HEK293 (cell line): ENCODE measurements around the gene DENR.

Experiments used
- CTCF ChIA-PET: fragments of 350-600 bp; formaldehyde crosslinking; extraction: SDS; loops from one replicate; lab custom pipeline; 2021; ENCODE audit warnings: antibody characterized with exemption; lab: Yijun Ruan, JAX
- POLR2A ChIA-PET: fragments of 300-600 bp; formaldehyde crosslinking; extraction: SDS; loops from one replicate; lab custom pipeline; 2020; ENCODE audit warnings: antibody characterized with exemption, inconsistent platforms; lab: Yijun Ruan, JAX
- H3K27ac ChIP-seq: fragments of 200-500 bp; sonication (Bioruptor generic); 2 replicates; pipeline ENCODE4 v1.5.1; 2014; ENCODE audit warnings: low read depth, low read length, control low read depth, inconsistent platforms; ENCODE audit errors: extremely low read depth
- H3K36me3 ChIP-seq, 2 experiments: fragments of 200-500 bp in 1 of 2; sonication (Bioruptor generic) in 1 of 2; 1 replicate in 1 of 2; 2 replicates in 1 of 2; pipeline ENCODE4 v1.5.1; 2014 to 2017; ENCODE audit warnings: inconsistent platforms in 2 of 2, low read length in 2 of 2; ENCODE audit not compliant: control insufficient read depth in 2 of 2, insufficient read depth in 1 of 2
- H3K4me1 ChIP-seq: fragments of 200-500 bp; sonication (Bioruptor generic); 2 replicates; pipeline ENCODE4 v1.5.1; 2014; ENCODE audit warnings: mild to moderate bottlenecking, low read length, inconsistent platforms; ENCODE audit not compliant: control insufficient read depth, insufficient read depth
- H3K4me3 ChIP-seq: 2 replicates; pipeline ENCODE4 v1.5.1; 2011; ENCODE audit warnings: low read depth, mild to moderate bottlenecking, control low read depth, low read length, moderate library complexity
- H3K9me3 ChIP-seq: fragments of 200-500 bp; sonication (Bioruptor generic); 2 replicates; pipeline ENCODE4 v1.5.1; 2014; ENCODE audit warnings: low read depth, low read length, inconsistent platforms; ENCODE audit not compliant: control insufficient read depth, insufficient read depth
- CTCF ChIP-seq: fragments of 450-650 bp; formaldehyde crosslinking; IDR thresholded peaks from 2 replicates; pipeline ENCODE4 v1.5.1; 2016; ENCODE audit warnings: missing biosample characterization, missing genetic modification characterization
- GLIS1 ChIP-seq: fragments of 450-650 bp; formaldehyde crosslinking; IDR thresholded peaks from 2 replicates; pipeline ENCODE4 v1.5.1; 2016; ENCODE audit warnings: missing biosample characterization, missing genetic modification characterization
- IKZF3 ChIP-seq: fragments of 450-650 bp; IDR thresholded peaks from 2 replicates; pipeline ENCODE4 v1.5.0; 2018; ENCODE audit warnings: missing biosample characterization, mild to moderate bottlenecking, missing genetic modification characterization, moderate library complexity
- KLF7 ChIP-seq: fragments of 450-650 bp; formaldehyde crosslinking; IDR thresholded peaks from 2 replicates; pipeline ENCODE4 v1.5.1; 2016; ENCODE audit warnings: missing biosample characterization, missing genetic modification characterization, borderline replicate concordance
- OVOL3 ChIP-seq: fragments of 450-650 bp; formaldehyde crosslinking; IDR thresholded peaks from 2 replicates; pipeline ENCODE4 v1.5.1; 2016; ENCODE audit warnings: missing biosample characterization, missing genetic modification characterization
- PATZ1 ChIP-seq: fragments of 450-650 bp; formaldehyde crosslinking; IDR thresholded peaks from 2 replicates; pipeline ENCODE4 v1.5.1; 2016; ENCODE audit warnings: missing biosample characterization, missing genetic modification characterization
- PRDM4 ChIP-seq: fragments of 450-650 bp; formaldehyde crosslinking; IDR thresholded peaks from 2 replicates; pipeline ENCODE4 v1.5.1; 2017; ENCODE audit warnings: missing biosample characterization, missing genetic modification characterization
- ZBTB26 ChIP-seq: fragments of 450-650 bp; formaldehyde crosslinking; optimal IDR thresholded peaks from 2 replicates; pipeline ENCODE3; 2016; ENCODE audit warnings: missing biosample characterization, mild to moderate bottlenecking, missing genetic modification characterization
- ZBTB44 ChIP-seq: fragments of 450-650 bp; IDR thresholded peaks from 2 replicates; pipeline ENCODE4 v1.5.1; 2018; ENCODE audit warnings: missing biosample characterization, mild to moderate bottlenecking, missing genetic modification characterization
- ZBTB7A ChIP-seq: fragments of 450-650 bp; formaldehyde crosslinking; IDR thresholded peaks from 2 replicates; pipeline ENCODE4 v1.5.1; 2016; ENCODE audit warnings: low read depth, missing biosample characterization, missing genetic modification characterization
- ZNF175 ChIP-seq: fragments of 450-650 bp; formaldehyde crosslinking; IDR thresholded peaks from 2 replicates; pipeline ENCODE4 v1.5.1; 2016; ENCODE audit warnings: missing biosample characterization, missing genetic modification characterization
- ZNF2 ChIP-seq: fragments of 450-650 bp; formaldehyde crosslinking; IDR thresholded peaks from 2 replicates; pipeline ENCODE4 v1.5.1; 2016; ENCODE audit warnings: missing biosample characterization, missing genetic modification characterization
- ZNF223 ChIP-seq: fragments of 450-650 bp; formaldehyde crosslinking; IDR thresholded peaks from 2 replicates; pipeline ENCODE4 v1.5.1; 2016; ENCODE audit warnings: missing biosample characterization, missing genetic modification characterization
- ZNF302 ChIP-seq: fragments of 450-650 bp; formaldehyde crosslinking; IDR thresholded peaks from 2 replicates; pipeline ENCODE4 v1.5.1; 2016; ENCODE audit warnings: missing biosample characterization, missing genetic modification characterization, low read depth
- ZNF311 ChIP-seq: fragments of 450-650 bp; formaldehyde crosslinking; IDR thresholded peaks from 2 replicates; pipeline ENCODE4 v1.5.1; 2017; ENCODE audit warnings: missing biosample characterization, missing genetic modification characterization, borderline replicate concordance
- ZNF335 ChIP-seq: fragments of 450-650 bp; formaldehyde crosslinking; conservative IDR thresholded peaks from 2 replicates; pipeline ENCODE4 v1.5.1; 2016; ENCODE audit warnings: missing biosample characterization, missing genetic modification characterization
- ZNF398 ChIP-seq: fragments of 450-650 bp; formaldehyde crosslinking; IDR thresholded peaks from 2 replicates; pipeline ENCODE4 v1.5.1; 2017; ENCODE audit warnings: missing biosample characterization, missing genetic modification characterization
- ZNF510 ChIP-seq: fragments of 450-650 bp; formaldehyde crosslinking; IDR thresholded peaks from 2 replicates; pipeline ENCODE4 v1.5.1; 2018; ENCODE audit warnings: mild to moderate bottlenecking, missing genetic modification characterization, missing biosample characterization; ENCODE audit not compliant: insufficient replicate concordance
- ZNF549 ChIP-seq: fragments of 450-650 bp; IDR thresholded peaks from 2 replicates; pipeline ENCODE4 v1.5.1; 2018; ENCODE audit warnings: missing biosample characterization, missing genetic modification characterization, mild to moderate bottlenecking, inconsistent platforms, moderate library complexity
- ZNF600 ChIP-seq: fragments of 450-650 bp; formaldehyde crosslinking; IDR thresholded peaks from 2 replicates; pipeline ENCODE4 v1.5.1; 2016; ENCODE audit warnings: missing biosample characterization, missing genetic modification characterization
- ZNF639 ChIP-seq: fragments of 450-650 bp; formaldehyde crosslinking; IDR thresholded peaks from 2 replicates; pipeline ENCODE4 v1.5.1; 2016; ENCODE audit warnings: missing biosample characterization, missing genetic modification characterization
- ZNF843 ChIP-seq: fragments of 450-650 bp; formaldehyde crosslinking; IDR thresholded peaks from 2 replicates; pipeline ENCODE4 v1.5.1; 2016; ENCODE audit warnings: missing biosample characterization, missing genetic modification characterization
- ZSCAN23 ChIP-seq: fragments of 450-650 bp; formaldehyde crosslinking; IDR thresholded peaks from 2 replicates; pipeline ENCODE4 v1.5.1; 2016; ENCODE audit warnings: missing biosample characterization, missing genetic modification characterization

Gene DENR

GRCh38 chr12:122752464-122753318, at the start of gene DENR:
Gene DENR, plus strand, starts transcription at chr12:122752824. Its CDS starts 878 bp downstream, at chr12:122753702.
- POLR2A ChIA-PET = interaction anchor here (0.5 to 1.6 kb wide), 7 partner anchors 82 to 480 kb away, joined by 3 to 4 read pairs (median 3); partner anchors contain the start of genes KNTC1, MPHOSPH9, MTRFR and RSRC2
- Histone ChIP-seq H3K4me1 (peaks cover 4% of the 10 kb centered on the region; the same call in 1 of the 2 replicates), H3K9me3 (no peaks in the 10 kb centered on the region), H3K4me3 (peak within 1 kb of the TSS; percentile 86), H3K27ac (peak within 1 kb of the TSS; percentile 79), H3K36me3 (peaks cover 29 to 45% of the 10 kb centered on the region in 2 experiments)
- CTCF ChIA-PET = interaction anchor here (0.5 to 1.6 kb wide), 9 partner anchors 12 to 680 kb away, joined by 3 to 5 read pairs (median 4); no protein-coding TSS in a partner anchor
- TF ChIP-seq KLF7 (tag by site-specific recombination) (peak; percentile 79; the same call in 1 of the 2 replicates), IKZF3 (peak; percentile 59; the same call in 1 of the 2 replicates), ZBTB44 (peak; percentile 46), ZNF639 (tag by site-specific recombination) (peak; percentile 28; the same call in 1 of the 2 replicates), GLIS1 (peak; percentile 71), PRDM4 (peak; percentile 41; the same call in 1 of the 2 replicates), ZNF302 (tag by site-specific recombination) (no peak), ZNF223 (tag by site-specific recombination) (no peak), ZBTB26 (tag by site-specific recombination) (peak; percentile 70), ZSCAN23 (tag by site-specific recombination) (no peak), ZNF549 (tag by site-specific recombination) (no peak), ZBTB7A (no peak), ZNF335 (tag by site-specific recombination) (peak; percentile 94), ZNF398 (tag by site-specific recombination) (peak; percentile 60; the same call in 1 of the 2 replicates), ZNF600 (tag by site-specific recombination) (peak; percentile 56; the same call in 1 of the 2 replicates), ZNF510 (tag by site-specific recombination) (no peak), CTCF (tag by site-specific recombination) (peak; percentile 99), PATZ1 (peak; percentile 83), ZNF843 (tag by site-specific recombination) (peak; percentile 62; the same call in 1 of the 2 replicates), ZNF2 (tag by site-specific recombination) (peak; percentile 43), ZNF311 (no peak), ZNF175 (tag by site-specific recombination) (no peak), OVOL3 (tag by site-specific recombination) (no peak)
